T-helper 9 cell (primary cell): ENCODE results near the gene ANKRD13C.

Experiments used
- DNase-seq: peaks from one replicate; pipeline ENCODE4 v3.0.0-alpha.2; 2020

ANKRD13C gene

DNA sequence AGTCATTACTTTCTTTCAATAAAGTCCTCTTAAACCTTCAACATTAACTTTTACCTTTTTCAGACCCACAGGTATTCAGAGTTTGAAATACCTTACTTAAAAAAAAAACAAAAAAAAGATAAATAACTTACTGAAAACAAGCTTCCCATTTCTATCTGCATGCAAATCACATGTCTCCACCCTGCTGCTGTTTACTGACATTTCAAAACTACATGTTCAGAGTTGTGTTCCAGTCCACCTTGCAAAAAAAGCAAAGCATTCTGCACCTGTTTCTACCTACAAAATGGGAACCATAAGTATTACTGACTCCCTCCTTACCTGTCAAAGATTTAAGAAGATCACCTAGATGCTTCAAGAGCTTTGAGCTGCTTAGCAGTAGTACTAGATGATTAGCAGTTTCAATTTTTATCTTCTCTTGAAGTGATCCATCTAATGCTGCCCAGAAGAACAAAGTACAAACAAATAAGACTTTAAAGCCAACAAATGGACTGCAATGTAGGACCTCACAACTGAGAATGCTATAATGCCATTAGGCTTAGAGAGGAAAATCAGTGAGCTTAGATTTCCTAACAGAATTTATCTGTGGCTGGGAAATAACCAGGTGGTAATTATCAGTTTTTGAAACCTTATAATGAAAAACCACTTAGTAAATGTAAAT lies 61.2 kb downstream of the ANKRD13C start:
- no peak for DNase-seq

DNA sequence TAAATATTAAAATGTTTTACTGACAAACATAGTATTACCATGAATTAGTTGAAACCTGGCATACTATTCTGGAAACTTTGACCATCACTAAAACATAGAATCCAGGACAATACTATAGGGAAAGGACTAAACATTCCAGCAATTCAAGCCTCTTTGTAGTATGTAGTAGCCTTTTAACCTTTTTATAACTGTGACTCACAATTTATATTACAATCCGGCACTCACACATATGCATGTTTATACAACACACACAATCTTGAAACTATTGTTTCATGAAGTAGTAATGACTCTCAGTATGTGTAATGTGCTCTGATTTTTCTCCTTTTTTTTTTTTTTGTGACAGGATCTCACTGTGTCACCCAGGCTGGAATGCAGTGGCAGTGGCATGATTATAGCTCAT lies 64.3 kb downstream of the ANKRD13C start:
- no peak for DNase-seq

DNA sequence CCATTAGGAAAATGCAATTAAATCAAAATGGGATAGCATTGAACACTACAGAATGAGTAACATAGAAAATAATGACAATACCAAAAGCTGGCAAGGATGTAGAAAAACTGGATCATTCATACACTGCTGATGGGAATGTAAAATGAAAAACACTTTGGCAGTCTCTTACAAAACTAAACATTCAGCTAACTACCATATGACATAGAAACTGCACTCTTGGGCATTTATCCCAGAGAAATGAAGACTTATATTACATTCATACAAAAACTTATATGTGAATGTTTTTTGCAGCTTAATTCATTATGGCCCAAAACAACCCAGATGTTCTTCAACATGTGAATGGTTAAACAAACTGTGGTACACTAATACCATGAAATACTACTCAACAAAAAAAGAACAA lies 66.4 kb downstream of the ANKRD13C start:
- no peak for DNase-seq

DNA sequence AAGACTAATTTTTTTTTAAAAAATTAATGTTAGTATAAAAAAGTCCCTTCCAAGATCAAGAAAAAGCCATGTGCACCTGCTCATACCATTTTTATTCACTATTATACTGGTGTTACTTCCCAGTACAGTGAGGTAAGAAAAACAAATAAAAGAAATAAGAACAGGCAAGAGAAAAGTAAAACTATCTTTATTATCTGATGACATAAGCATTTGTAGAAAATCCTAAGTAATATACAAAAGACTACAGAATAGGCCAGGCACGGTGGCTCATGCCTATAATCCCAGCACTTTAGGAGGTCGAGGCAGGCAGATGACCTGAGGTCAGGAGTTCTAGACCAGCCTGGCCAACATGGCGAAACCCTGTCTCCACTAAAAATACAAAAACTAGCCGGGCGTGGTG lies 68.1 kb downstream of the ANKRD13C start:
- DNase-seq, result no peak

DNA sequence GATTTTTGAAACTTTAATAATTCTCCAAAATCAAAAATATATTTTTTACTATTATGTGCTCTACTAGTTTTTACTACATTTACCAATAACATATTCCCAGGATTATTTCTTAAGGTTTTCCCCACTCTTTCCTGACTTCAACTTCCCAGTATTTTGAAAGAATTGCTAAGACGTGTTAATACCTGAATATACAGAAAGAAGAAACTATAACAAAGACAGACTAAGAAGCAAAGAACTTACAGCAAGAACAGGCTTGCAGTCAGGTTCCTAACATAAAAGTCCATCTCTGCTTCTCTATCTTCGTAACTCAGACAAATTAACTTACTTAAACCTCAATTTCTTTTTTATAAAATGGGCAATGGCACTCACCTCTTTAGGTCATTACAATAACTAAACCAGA lies 70.2 kb downstream of the ANKRD13C start:
- DNase-seq, result no peak

DNA sequence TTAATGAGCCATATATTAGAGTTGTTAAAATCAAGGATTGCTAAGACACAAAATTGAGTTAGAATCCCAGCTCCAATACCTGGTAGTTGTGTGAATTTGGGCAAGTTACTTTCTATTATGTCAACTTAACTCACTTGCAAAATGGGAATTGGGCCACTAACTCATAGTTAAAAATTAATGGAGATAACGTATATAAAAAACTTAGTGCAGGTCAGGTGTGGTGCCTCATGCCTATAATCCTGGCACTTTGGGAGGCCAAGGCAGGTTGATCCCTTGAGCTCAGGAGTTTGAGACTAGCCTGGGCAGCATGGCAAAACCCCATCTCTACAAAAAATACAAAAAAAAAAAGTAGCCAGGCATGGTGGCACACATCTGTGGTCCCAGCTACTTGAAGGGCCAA lies 75.8 kb downstream of the ANKRD13C start:
- no peak for DNase-seq

DNA sequence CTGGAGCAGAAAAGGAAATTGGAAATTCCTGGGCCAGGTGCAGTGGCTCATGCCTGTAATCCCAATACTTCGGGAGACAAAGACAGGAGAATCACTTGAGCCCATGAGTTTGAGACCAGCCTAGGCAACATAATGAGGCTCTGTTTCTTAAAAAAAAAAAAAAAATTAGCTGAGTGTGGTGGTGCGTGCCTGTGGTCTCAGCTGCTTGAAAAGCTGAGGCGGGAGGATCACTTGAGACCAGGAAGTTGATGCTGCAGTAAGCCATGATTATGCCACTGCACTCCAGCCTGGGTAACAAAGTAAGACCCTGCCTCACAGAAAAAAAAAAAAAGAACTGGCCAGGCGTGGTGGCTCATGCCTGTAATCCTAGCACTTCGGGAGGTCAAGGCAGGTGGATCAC lies 76.6 kb downstream of the ANKRD13C start:
- no peak for DNase-seq

DNA sequence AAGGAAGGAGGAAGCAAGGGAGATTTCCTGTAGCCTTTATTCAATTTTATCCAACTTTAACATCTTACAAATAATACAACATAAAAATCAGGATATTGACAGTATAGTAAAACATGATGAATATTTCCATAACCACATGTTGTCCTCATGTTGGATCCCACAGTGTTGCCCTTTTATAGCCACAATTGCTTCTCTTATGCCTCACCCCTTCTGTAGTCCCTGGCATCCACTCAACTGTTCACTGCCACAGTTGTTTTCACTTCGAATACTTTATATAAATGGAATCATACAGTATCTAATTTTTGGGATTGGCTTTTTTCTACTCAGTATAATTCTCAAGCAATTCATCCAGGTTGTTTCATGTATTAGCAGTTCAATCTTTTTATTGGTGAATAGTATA lies 88.6 kb downstream of the ANKRD13C start:
- no peak for DNase-seq

DNA sequence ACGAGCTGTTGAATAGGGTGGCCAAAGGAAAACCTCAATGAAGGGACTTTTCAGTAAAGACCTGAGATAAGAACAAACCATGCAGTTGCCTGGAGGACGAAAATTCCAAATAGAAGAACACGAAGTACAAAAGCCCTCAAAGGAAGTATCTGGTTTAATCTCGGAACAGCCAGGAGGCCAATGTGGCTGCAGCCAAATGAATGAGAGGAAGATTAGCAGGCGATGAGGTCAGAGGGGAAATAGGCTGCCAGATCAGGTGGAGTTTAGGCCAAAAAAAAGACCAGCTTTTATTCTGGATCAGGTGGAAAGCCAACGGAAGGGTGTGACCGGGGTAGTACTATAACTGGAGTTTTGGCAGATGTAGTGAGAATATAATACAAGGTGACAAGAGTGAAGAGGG lies 89.7 kb downstream of the ANKRD13C start:
- DNase-seq, result no peak

DNA sequence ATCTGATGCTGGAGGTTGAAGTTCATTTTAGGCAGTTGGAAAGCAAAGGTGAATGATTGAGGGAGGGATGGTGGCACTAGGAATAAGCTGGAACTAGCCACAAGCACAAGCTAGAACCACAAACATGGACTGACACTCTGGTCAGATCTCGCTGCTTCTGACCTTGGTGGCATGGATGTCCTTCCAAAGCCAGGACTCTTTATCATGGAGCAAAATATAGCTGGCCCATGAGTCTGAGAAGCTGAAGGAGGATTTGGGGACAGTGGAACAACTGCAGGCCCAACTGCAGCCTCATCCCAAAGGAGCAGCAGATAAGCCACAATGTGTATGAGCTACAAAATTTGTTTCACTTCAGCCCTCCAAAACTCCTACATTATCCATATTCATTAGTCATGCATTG lies 97.9 kb downstream of the ANKRD13C start:
- no peak for DNase-seq

DNA sequence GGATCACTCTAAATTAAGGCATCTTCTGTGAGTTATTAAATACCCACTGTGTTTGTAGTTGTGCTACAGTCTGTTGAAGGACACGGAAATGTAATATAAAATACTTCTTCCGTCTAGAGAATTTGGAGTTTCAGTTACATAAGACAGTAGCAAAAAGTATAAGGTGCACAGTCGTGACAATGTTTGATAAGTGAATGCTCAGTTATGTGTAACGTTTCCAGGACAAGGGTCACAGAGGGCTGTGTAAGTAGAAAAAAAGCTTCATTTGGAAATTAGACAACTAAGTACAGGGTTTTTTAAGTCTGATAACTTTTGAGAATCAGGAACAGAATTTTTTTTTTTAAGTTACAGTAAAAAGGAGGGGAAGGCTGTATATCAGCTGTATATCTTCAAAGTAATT lies 105.8 kb downstream of the ANKRD13C start:
- DNase-seq, result no peak

DNA sequence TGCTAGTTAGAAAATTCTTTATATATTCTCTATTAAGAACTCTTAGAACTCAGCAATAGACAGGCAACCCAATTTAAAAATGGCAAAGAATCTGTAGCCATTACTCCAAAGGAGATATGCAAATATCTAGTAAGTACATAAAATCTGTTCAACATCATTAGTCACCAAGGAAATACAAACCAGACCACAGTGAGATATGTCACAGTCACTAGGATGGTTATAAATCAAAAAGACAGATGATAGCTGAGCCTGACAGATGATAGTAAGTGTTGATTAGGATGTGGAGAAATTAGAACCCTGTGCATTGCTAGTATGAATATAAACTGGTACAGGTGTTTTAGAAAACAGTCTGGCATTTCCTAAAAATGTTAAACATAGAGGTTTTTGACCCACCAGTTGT lies 106.8 kb downstream of the ANKRD13C start:
- no peak for DNase-seq

DNA sequence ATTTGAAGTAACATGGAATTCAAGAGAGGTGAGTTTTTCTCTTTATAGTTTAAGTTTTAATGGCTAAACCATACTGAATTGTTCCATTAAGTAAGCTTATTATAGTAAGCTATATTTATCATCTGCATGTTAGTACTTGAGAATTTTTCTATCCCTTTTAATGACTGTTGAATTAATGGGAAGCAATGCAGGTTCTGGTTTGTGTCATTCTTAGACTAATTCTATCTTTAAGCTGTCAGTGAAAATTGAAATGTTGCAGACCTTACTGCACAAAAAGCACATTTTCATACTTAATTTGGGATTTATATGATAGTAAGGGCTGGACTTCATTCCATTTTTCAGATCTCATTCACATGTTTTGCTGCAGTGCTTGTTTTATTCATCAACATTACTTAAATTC lies 107.4 kb downstream of the ANKRD13C start:
- no peak for DNase-seq

DNA sequence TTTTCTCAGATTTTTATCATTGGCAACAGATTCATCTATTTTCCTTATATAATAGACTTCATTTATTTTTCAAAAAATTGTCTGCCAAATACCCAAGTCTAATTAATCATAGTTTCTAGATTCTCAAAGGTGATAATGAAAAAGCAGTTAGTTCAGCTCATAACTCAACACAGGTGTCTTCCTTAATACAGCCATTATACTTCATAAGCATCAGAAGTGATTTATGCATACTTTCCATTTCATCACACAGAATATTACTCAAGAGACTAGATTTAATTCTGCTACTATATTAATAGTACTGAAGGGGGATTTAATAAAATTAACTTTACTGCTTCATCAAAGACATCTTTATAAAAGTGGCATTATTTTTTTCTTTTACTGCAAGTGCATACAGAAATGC lies 114.6 kb downstream of the ANKRD13C start:
- no peak for DNase-seq

DNA sequence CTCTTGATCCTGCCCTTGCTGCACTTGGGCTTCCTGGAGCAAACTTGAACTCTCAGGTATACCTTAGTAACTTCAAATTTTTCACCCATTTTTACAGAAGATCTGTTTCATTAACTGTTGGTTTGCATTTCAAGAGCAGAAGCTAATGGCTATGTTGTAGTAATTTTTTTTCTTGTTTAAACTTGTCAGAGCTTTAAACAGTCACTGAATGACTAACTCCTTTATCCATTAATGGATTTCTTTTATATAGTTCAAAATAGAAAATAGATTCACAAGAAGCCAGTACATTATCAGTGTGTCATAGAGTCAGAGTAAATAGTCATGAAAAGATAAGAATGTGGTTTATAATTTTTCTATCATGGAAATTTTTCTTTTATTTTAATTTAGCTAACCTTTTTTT lies 119.8 kb downstream of the ANKRD13C start:
- DNase-seq, result no peak

DNA sequence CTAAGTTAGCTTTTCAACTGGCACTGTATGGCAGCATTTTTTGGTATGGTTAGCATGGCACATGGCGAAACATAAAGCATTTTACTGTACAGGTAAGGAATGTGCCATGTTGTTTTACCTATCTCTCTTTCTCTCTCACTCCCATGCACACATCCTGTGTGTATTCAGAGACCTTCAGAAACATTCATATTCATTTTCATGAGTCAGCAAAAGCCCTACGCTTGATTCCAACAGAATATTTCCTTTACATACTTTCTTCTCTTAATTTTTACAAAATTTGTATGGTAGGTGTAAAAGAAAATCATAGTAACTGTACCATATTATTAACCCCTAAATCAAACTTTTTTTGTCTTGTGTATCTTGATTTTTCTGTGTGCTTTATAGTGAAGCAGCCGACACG lies 123.0 kb downstream of the ANKRD13C start:
- DNase-seq, result no peak

DNA sequence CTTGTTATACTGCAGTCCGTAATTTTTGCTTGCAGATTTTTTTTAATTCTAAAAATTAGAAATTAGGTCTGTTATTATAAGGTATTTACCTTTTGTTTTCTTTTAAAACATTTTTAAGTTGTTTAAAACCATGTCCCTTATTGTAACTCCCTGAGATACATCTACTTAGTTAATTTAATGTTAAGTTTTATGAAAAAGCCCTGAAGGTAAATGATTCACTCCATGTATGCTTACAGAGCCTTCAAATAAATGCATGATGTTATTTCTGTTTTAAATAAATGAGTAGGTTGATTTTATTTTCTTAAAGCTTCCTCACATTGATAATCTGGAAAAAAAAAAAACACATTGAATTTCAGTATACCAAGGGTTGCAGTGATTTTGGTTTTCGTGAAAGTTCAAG lies 125.9 kb downstream of the ANKRD13C start:
- DNase-seq, result no peak

DNA sequence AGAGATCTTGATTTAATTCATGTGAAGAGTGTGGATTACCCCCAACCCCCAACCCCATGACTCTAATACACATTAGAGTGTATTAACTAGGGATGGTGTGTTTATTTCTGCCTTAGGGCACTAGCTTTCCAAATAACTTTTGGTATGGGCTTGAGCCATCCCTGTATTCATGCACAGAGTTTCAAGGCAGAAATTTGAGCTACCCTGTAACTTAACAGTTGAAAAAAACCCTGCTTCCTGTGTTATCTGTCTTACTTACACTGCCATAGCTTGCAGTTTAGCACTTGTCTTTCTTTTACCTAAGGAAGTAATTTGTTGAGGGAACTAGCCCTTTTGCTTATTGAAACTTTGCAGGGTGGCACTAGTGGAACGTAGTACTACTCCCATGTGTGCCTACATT lies 127.1 kb downstream of the ANKRD13C start:
- no peak for DNase-seq

DNA sequence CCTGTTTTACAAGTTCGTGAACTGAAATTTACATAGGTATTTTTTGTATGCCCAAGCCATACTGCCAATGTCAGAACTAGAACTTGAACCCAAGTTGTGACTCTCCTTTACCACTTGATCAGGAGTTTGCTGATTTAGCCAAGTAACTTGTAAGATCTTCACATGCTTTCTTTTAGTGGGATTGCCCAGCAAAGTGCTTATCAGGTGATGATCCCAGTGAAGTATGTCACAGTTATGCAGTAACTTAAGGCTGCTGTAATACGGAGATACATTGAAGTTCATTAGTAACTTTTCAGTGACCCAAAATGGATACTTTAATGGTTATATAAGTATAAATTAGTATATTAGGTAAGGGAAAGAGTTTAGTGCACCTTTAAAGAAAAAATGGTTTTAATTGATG lies 129.6 kb downstream of the ANKRD13C start:
- DNase-seq, result no peak

DNA sequence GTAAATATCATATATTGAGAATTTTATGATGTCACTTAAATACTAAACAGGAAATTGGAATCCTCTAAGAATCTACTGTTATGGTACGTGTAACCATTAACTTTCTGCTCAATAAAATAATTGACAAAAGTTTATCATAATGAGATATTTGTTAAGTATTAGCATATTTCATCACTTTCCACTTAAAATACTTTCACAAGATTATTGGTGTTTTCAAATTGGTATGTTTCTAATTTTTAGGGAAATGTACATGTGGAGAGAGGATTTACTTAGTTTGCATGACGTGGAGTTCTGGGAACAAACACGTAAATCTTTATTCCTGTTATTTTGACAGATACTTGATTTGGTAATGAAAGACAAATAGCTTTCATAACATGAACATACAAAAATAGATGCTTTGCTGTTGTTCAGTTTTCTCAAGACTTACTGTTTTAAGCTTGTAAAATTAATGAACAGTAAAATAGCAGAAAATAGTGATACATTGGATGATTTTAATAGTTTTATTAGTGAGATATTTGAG lies 131.7 kb downstream of the ANKRD13C start:
- DNase-seq, result no peak

DNA sequence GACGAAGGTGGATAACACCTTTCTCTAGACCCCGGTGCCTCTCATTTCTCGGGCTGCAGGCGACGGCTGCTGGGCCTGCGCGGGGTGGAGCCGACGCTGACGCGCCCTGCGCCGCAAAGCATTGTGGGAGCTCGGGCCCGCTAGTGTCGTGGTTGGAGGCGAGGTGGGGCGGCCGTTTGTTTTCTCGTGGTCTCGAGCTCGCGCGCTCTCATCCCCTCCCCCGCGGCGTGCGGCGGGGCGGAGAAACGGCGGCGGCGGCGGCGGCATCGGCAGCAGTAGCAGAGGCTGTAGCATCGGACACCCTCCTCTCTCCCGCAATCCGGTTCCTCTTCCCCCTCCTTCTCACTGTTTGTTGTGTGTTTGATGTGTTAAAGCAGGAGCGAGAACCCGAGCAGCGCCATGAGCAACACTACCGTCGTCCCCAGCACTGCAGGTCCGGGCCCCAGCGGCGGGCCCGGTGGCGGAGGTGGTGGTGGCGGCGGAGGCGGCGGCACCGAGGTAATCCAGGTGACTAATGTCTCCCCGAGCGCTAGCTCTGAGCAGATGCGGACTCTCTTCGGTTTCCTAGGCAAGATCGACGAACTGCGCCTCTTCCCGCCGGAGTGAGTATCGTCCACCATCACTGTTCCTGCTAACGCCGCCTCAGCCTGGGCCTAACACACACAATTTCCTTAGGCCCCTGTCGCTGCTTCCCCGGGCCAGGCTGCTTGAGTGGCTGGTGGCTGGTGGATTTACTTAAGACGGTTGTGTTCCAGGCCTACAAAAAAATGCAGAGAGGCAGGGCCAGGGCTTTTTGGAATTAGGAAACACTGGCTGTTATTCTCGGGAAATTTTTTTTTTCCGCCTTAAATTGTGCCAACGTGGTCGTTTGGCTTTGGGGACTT lies 133.0 kb downstream of the ANKRD13C start, which contains the start of gene SRSF11:
TSS of gene SRSF11 (plus strand) at position 143 of the 884 bp plus-strand sequence. CDS start at position 400, 257 bp downstream.
- peak; percentile 97 for DNase-seq

DNA sequence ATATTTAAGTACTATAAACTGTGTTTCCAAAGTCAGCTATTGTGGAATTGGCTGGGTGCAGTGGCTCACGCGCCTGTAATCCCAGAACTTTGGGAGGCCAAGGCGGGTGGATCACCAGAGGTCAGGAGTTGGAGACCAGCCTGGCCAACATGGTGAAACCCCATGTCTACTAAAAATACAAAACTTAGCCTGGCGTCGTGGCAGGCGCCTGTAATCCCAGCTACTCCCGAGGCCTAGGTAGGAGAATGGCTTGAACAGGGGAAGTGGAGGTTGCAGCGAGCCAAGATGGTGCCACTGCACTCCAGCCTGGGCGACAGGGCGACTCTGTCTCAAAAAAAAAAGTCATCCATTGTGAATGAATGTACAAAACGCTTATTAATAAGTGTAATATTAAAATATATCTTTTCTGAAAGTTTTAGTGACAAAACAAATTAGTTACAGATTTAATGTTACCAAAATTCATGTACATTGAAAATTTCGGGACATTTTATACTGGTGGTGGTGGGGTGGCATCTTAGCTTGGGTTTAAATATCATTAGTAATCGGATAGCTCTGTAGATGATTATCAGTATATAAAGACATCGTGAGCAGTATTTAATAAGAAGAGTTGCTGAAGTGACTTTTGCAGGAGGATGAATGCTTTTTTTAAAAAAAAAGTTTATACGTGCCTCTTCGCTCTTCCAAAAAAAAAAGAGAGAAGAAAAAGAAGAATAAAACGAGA lies 133.8 kb downstream of the ANKRD13C start:
- DNase-seq, result no peak

DNA sequence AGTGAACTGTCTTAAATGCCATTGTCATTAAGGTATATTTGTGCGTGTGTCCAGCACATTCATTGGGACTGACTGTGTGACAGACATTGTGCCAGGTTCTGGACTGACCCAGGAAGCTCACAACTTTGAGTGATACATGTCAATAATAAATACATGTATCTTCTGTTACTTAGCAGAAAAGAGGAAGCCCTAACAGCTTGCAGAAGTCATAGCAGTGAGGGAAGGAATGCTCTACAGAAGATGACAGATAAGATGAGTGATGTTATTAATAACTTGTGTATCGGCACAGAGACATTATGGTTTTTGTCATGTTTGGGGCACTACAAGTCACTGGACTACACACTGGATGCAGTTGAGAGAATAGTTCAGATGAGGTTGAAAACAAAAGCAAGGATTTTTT lies 134.5 kb downstream of the ANKRD13C start:
- no peak for DNase-seq
